Stimulated activated naive CD8-positive, alpha-beta T cell treated with anti-CD3 and anti-CD28 coated beads, Interleukin-15, amount 100 ng/mL, for 72 hours (primary cell): ENCODE results near the gene WBP1L.
"Not testable (repeated sequence)": the region's sequence is repeated elsewhere in the genome, so short reads cannot be mapped to it uniquely, and the experiment has no call there.

Experiments
- ATAC-seq: fragments of 150-1000 bp; cut with Tn5 transposase; 2 replicates; pipeline ENCODE4 v1.10.0; 2021; ENCODE audit warnings: mild to moderate bottlenecking, moderate library complexity
- DNase-seq, 2 donors: peaks; one replicate each; pipeline ENCODE4 v3.0.0; 2021 to 2022
- H3K27ac Mint-ChIP-seq, 2 donors: one replicate each; pipeline ENCODE4 v1.8.0; 2022; ENCODE audit warnings: mild to moderate bottlenecking in 2 of 2, mixed read lengths in 2 of 2, moderate library complexity in 2 of 2
- H3K27me3 Mint-ChIP-seq: one replicate; pipeline ENCODE4 v1.8.0; 2022; ENCODE audit warnings: mixed read lengths
- H3K4me1 Mint-ChIP-seq: one replicate; pipeline ENCODE4 v1.8.0; 2022; ENCODE audit warnings: mild to moderate bottlenecking, mixed read lengths
- H3K4me3 Mint-ChIP-seq, 2 donors: one replicate each; pipeline ENCODE4 v1.8.0; 2022; ENCODE audit warnings: mild to moderate bottlenecking in 2 of 2, mixed read lengths in 2 of 2, moderate library complexity in 1 of 2
- H3K9me3 Mint-ChIP-seq, 2 donors: one replicate each; pipeline ENCODE4 v1.8.0; 2022; ENCODE audit warnings: mixed read lengths in 2 of 2

The WBP1L gene

DNA sequence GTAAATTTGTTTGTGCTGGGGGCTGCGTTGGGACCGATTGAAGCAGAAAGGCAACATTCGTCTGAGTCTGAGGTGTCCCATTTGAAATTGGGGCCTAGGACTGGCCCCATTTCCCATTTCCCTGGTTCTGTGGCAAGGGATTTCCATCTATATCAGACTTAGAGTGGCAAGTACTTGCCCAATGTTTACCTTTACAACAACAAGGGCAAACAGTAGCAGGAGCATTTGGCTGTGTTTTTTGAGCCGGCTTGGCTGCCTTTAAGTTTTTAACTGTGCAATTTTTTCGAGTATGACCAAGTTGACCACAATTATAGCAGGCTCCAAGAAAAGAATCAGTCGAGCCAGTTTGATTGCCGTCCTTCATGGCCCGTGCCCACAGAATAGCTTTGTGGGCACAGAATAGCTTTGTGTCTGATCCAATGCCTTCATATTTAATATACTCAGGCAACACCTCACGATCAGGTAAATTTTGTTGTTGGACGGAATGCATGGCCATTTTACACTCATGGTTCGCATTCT, 98.1 kb downstream of the WBP1L start:
- DNase-seq (no peak), ATAC-seq (no peak)
- Mint-ChIP-seq H3K27me3 (peaks cover 8% of the 10 kb centered on the region), H3K4me1 (no peaks in the 10 kb centered on the region), H3K9me3 (peaks cover 7 to 11% of the 10 kb centered on the region in 2 donors), H3K27ac (no peak overlapping the region), H3K4me3 (no peak overlapping the region)

- not testable (repeated sequence) for DNase-seq, H3K4me3 Mint-ChIP-seq, H3K27ac Mint-ChIP-seq, H3K4me1 Mint-ChIP-seq, H3K9me3 Mint-ChIP-seq, H3K27me3 Mint-ChIP-seq, ATAC-seq
Measured at GRCh38 chr10:102843139-102843538, 99.4 kb downstream of the WBP1L start.

- not testable (repeated sequence) for H3K27ac Mint-ChIP-seq, H3K4me3 Mint-ChIP-seq, H3K27me3 Mint-ChIP-seq, ATAC-seq, H3K4me1 Mint-ChIP-seq, H3K9me3 Mint-ChIP-seq, DNase-seq
Measured at GRCh38 chr10:102844190-102844776, 100.5 kb downstream of the WBP1L start.

DNA sequence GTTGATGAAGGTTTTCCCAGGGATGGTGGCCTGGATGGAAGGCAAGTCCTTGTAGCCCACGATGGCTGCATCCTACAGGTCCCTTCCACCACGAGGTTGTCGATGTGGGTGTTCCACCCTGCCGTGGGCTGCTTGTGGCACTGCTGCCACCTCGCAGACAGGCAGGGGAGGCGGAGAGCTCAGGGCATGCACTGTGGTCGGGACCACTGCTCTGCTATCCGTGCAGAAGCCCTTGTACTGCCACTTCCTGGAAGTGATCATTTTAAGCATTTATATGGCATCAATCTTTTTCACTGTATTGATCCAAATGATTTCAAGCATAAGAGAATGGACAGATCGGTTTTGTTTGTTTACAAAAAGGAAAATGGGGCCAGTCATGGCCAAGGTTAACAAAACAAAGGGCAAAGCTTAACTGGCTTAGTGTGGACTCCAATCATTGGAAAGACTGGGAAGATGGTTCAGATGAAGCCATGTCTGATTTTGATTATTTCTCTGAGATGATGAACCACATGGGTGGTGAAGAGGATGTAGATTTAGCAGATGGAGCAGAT, 101.7 kb downstream of the WBP1L start:
- ATAC-seq (no peak), DNase-seq (no peak)
- Mint-ChIP-seq H3K27me3 (no peaks in the 10 kb centered on the region), H3K4me3 (no peak overlapping the region), H3K4me1 (no peaks in the 10 kb centered on the region), H3K27ac (no peak overlapping the region), H3K9me3 (no peaks in the 10 kb centered on the region)

- DNase-seq (no peak), ATAC-seq (no peak)
- Mint-ChIP-seq H3K4me3 (no peak overlapping the region), H3K27me3 (no peaks in the 10 kb centered on the region), H3K9me3 (no peaks in the 10 kb centered on the region), H3K27ac (peak overlapping the region in 1 of 2 donors; percentile 4), H3K4me1 (peaks cover 6% of the 10 kb centered on the region)
Measured at GRCh38 chr10:102850025-102850518, 106.3 kb downstream of the WBP1L start.

- not testable (repeated sequence) for DNase-seq, ATAC-seq, H3K9me3 Mint-ChIP-seq, H3K4me3 Mint-ChIP-seq, H3K27me3 Mint-ChIP-seq, H3K27ac Mint-ChIP-seq
- peaks cover 26% of the 10 kb centered on the region for H3K4me1 Mint-ChIP-seq
Measured at GRCh38 chr10:102853237-102853636, 109.5 kb downstream of the WBP1L start.

DNA sequence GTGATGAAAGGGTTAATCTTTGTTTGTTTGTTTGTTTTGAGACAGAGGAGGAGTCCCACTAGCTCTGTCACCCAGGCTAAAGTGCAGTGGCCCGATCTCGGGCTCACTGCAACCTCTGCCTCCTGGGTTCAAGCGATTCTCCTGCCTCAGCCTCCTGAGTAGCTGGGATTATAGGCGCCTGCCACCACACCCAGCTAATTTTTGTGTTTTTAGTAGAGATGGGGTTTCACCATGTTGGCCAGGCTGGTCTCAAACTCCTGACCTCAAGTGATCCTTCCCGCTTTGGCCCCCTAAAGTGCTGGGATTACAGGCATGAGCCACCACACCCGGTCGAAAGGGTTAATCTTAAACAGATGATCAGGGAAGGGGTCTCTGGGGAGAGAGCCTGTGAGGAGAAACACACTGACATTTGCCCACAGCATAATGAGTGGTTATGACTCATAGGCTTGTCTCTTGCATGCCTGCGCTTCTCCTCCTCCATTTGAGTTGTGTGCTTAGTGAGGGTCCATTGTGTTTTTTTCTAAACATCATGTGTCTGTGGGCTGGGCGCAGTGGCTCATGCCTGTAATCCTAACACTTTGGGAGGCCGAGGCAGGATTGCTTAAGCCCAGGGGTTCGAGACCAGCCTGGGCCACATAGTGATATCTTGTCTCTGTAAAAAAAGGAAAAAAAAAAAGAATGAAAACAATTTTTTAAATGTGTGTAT, 112.1 kb downstream of the WBP1L start:
- H3K27me3 Mint-ChIP-seq, H3K27ac Mint-ChIP-seq, DNase-seq, H3K9me3 Mint-ChIP-seq, ATAC-seq: not testable (repeated sequence)
- Mint-ChIP-seq H3K4me1 (peaks cover 26% of the 10 kb centered on the region), H3K4me3 (peak overlapping the region; percentile 44 to 68)

DNA sequence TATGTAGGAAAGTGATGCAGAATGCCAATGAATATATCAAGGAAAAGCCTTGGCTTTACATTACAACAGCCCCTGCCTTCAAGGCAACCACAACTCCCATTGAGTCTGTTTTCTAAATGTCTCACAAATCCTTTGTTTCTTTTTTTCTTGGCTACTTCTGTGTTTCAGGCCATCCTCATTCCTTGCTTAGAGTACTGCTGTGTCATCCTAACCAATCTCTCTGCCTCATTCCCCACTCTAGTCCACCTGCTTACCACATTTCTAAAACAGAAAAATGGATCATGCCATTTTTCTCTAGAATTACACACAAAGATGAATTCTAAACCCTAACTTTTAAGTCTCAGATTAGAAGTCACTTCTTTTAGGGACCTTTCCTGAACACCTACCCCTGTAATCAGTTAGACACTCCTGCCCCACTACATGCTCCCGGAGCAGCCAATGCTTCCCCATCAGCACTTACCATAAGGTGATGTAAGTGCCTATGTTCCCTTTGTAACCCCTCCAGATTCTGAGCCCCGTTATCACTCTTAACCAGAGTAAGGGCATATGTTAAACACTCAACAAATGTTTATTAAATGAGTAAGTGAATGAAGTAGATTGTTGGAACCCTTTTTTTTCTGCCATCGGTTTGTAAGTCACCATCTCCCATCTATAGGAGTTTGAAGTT, 113.1 kb downstream of the WBP1L start:
- no peak overlapping the region for H3K4me3 Mint-ChIP-seq
- DNase-seq (no peak), ATAC-seq (no peak)
- H3K27ac Mint-ChIP-seq, result no peak overlapping the region
- H3K4me1 Mint-ChIP-seq, result peaks cover 26% of the 10 kb centered on the region
- no peaks in the 10 kb centered on the region for H3K27me3 Mint-ChIP-seq
- no peaks in the 10 kb centered on the region for H3K9me3 Mint-ChIP-seq

DNA sequence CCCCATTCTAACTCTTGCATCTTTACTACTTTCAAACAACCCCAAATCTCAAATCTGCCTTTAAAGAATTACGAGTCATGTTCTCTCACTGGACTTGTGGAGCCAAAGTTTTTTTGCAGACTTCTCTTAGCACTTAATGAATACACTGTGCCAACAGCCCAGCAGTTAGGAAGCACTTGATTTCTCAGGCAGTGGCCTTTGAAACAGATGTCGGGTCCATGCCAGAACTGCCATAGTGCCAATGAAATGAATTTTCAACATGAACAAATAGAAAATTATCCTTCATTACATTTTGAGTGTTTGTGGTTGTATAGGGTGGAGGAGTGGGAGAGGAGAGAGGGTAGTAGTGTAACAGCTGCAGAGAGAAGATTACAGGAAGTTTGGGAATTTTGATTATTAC, 116.2 kb downstream of the WBP1L start:
- ATAC-seq (no peak), DNase-seq (no peak)
- H3K27ac Mint-ChIP-seq, result peak overlapping the region in 1 of 2 donors; percentile 8
- peaks cover 21% of the 10 kb centered on the region for H3K4me1 Mint-ChIP-seq
- H3K9me3 Mint-ChIP-seq, result no peaks in the 10 kb centered on the region
- H3K27me3 Mint-ChIP-seq, result no peaks in the 10 kb centered on the region
- H3K4me3 Mint-ChIP-seq, result no peak overlapping the region

- Mint-ChIP-seq H3K27me3 (peaks cover 2% of the 10 kb centered on the region), H3K27ac (no peak overlapping the region), H3K9me3 (no peaks in the 10 kb centered on the region), H3K4me1 (peaks cover under 1% of the 10 kb centered on the region), H3K4me3 (no peak overlapping the region)
- no peak for DNase-seq
- no peak for ATAC-seq
Measured at GRCh38 chr10:102863660-102864059, 119.9 kb downstream of the WBP1L start.

GRCh38 chr10:102865620-102866019, 121.9 kb downstream of the WBP1L start:
- DNase-seq (no peak), ATAC-seq (no peak)
- Mint-ChIP-seq H3K27me3 (peaks cover 21% of the 10 kb centered on the region), H3K4me3 (no peak overlapping the region), H3K9me3 (no peaks in the 10 kb centered on the region), H3K4me1 (peaks cover 14% of the 10 kb centered on the region), H3K27ac (peak overlapping the region in 1 of 2 donors; percentile 34)
